ENCODE measurements around the gene CTNNBIP1.
A peak's percentile ranks its signal among the peaks of the same experiment; 100 is the strongest.

CTNNBIP1 gene

GRCh38 chr1:9868244-9868590 is 41.9 kb downstream of the CTNNBIP1 start:
- H3K4me3 ChIP-seq (ENCODE audit: low read depth, low read length), result no peak overlapping the region
- DNase-seq (ENCODE audit: low read depth), result no peak
- TF ChIP-seq CTCF (IDR thresholded peaks at IDR 0.05; ENCODE audit: low read depth, low read length, missing control alignments), result no peak

- peak; percentile 54 for DNase-seq (ENCODE audit: low read depth)
- H3K4me3 ChIP-seq (ENCODE audit: low read depth, low read length), result no peak overlapping the region
- peak; percentile 98 for TF ChIP-seq CTCF (IDR thresholded peaks at IDR 0.05; ENCODE audit: low read depth, low read length, missing control alignments)
These were observed 42.4 kb downstream of the CTNNBIP1 start for GRCh38 chr1:9867408-9868243.

- no peak for TF ChIP-seq CTCF (IDR thresholded peaks at IDR 0.05; ENCODE audit: low read depth, low read length, missing control alignments)
- no peak overlapping the region for H3K4me3 ChIP-seq (ENCODE audit: low read depth, low read length)
- DNase-seq (ENCODE audit: low read depth), result no peak
These were observed 43.2 kb downstream of the CTNNBIP1 start for GRCh38 chr1:9866836-9867235.

GRCh38 chr1:9865724-9866123 is 44.3 kb downstream of the CTNNBIP1 start:
- no peak for DNase-seq (ENCODE audit: low read depth)
- TF ChIP-seq CTCF (IDR thresholded peaks at IDR 0.05; ENCODE audit: low read depth, low read length, missing control alignments), result no peak
- no peak overlapping the region for H3K4me3 ChIP-seq (ENCODE audit: low read depth, low read length)

GRCh38 chr1:9863371-9863770 is 46.7 kb downstream of the CTNNBIP1 start:
- H3K4me3 ChIP-seq (ENCODE audit: low read depth, low read length), result no peak overlapping the region; the same call in 1 of the 2 replicates
- no peak for DNase-seq (ENCODE audit: low read depth)
- no peak for TF ChIP-seq CTCF (IDR thresholded peaks at IDR 0.05; ENCODE audit: low read depth, low read length, missing control alignments)

GRCh38 chr1:9861360-9861759 is 48.7 kb downstream of the CTNNBIP1 start:
- TF ChIP-seq CTCF (IDR thresholded peaks at IDR 0.05; ENCODE audit: low read depth, low read length, missing control alignments), result peak; percentile 7
- H3K4me3 ChIP-seq (ENCODE audit: low read depth, low read length), result no peak overlapping the region
- DNase-seq (ENCODE audit: low read depth), result no peak

GRCh38 chr1:9860887-9861286 is 49.2 kb downstream of the CTNNBIP1 start:
- no peak for DNase-seq (ENCODE audit: low read depth)
- no peak overlapping the region for H3K4me3 ChIP-seq (ENCODE audit: low read depth, low read length)
- TF ChIP-seq CTCF (IDR thresholded peaks at IDR 0.05; ENCODE audit: low read depth, low read length, missing control alignments), result no peak
